Endothelial cell of umbilical vein (primary cell): ENCODE measurements around the gene HRH2.

Experiments used
- EZH2 ChIP-seq: IDR thresholded peaks from 2 replicates; pipeline ENCODE4 v1.6.1; 2012; ENCODE audit warnings: borderline replicate concordance, low read depth, mild to moderate bottlenecking, moderate library complexity, low read length, inconsistent platforms; ENCODE audit not compliant: severe bottlenecking
- FOS ChIP-seq: IDR thresholded peaks from 2 replicates; pipeline ENCODE4 v1.6.1; 2011; ENCODE audit warnings: mild to moderate bottlenecking, low read length, moderate library complexity, borderline replicate concordance; ENCODE audit not compliant: insufficient read depth
- GATA2 ChIP-seq: IDR thresholded peaks from 2 replicates; pipeline ENCODE4 v1.7.0; 2011; ENCODE audit warnings: low read depth, mild to moderate bottlenecking, moderate library complexity, mixed read lengths, low read length; ENCODE audit not compliant: insufficient read length, insufficient read depth
- JUN ChIP-seq: IDR thresholded peaks from 2 replicates; pipeline ENCODE4 v1.6.1; 2011; ENCODE audit warnings: borderline replicate concordance, low read depth; ENCODE audit not compliant: insufficient read length, insufficient read depth
- MYC ChIP-seq: IDR thresholded peaks from one replicate; pipeline ENCODE4 v1.6.1; 2011; ENCODE audit warnings: mild to moderate bottlenecking, low read depth, low read length
- POLR2A ChIP-seq: IDR thresholded peaks from 2 replicates; pipeline ENCODE4 v1.6.1; 2012; ENCODE audit warnings: low read depth, mild to moderate bottlenecking, control low read depth, low read length
- POLR2AphosphoS5 ChIP-seq: IDR thresholded peaks from 2 replicates; pipeline ENCODE4 v1.6.1; 2012; ENCODE audit warnings: low read depth, mild to moderate bottlenecking, control low read depth, low read length, moderate library complexity; ENCODE audit not compliant: insufficient read depth
- TF ChIP-seq, protein P1 (sequence below), 2 donors: IDR thresholded peaks; 1 replicate in 1 of 2; 2 replicates in 1 of 2; pipeline ENCODE4 v1.5.1; 2011; ENCODE audit warnings: low read length in 2 of 2, mild to moderate bottlenecking in 2 of 2, moderate library complexity in 2 of 2, control low read depth in 1 of 2, inconsistent platforms in 1 of 2, low read depth in 1 of 2; ENCODE audit not compliant: insufficient read depth in 1 of 2; ENCODE audit errors: extremely low read depth in 1 of 2
- TF ChIP-seq, protein P2 (sequence below): IDR thresholded peaks from 2 replicates; pipeline ENCODE4 v1.6.1; 2011; ENCODE audit not compliant: insufficient read depth, insufficient read length

DNA sequence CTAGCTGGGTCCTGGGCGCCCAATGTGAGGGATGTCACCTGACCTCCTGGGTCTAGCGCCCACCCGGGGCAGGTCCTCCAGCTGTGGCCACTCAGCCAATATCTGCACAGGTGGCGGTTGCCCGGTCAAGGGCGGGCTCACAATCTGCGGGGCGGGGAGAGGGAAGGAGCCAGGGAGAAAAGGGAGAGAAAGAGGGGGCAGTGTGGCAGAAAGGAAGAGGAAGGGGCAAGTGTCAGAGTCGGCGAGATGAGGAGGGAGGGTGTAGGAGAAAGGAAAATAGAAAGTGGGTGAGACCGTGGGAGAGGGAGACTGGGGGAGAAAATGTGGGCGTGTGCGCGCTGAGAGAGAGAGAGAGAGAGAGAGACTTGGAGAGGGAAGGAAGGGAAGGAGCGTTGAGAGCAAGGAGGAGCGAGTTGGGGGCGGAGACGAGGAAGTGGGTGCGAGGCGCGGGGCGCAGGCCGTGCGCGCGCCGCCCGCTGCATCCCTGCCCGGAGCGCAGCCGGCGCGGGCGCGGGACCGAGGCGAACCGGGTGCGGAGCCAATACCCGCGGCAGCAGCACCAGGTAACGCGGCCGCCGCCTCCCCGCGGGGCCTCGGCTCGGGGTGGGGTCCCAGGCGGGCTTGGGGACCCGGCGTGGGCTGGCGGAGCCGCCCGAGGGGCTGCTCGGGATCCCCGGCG, at the start of gene HRH2:
- TF ChIP-seq, protein P1, sequence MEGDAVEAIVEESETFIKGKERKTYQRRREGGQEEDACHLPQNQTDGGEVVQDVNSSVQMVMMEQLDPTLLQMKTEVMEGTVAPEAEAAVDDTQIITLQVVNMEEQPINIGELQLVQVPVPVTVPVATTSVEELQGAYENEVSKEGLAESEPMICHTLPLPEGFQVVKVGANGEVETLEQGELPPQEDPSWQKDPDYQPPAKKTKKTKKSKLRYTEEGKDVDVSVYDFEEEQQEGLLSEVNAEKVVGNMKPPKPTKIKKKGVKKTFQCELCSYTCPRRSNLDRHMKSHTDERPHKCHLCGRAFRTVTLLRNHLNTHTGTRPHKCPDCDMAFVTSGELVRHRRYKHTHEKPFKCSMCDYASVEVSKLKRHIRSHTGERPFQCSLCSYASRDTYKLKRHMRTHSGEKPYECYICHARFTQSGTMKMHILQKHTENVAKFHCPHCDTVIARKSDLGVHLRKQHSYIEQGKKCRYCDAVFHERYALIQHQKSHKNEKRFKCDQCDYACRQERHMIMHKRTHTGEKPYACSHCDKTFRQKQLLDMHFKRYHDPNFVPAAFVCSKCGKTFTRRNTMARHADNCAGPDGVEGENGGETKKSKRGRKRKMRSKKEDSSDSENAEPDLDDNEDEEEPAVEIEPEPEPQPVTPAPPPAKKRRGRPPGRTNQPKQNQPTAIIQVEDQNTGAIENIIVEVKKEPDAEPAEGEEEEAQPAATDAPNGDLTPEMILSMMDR (IDR thresholded peaks at IDR 0.05; ENCODE audit: extremely low read depth in 1 of 2, insufficient read depth in 1 of 2, low read depth in 1 of 2, low read length in 2 of 2), result no peak
- TF ChIP-seq MYC (no peak), EZH2 (no peak), POLR2A (no peak), POLR2AphosphoS5 (no peak), FOS (no peak), JUN (no peak), GATA2 (no peak)
- TF ChIP-seq, protein P2, sequence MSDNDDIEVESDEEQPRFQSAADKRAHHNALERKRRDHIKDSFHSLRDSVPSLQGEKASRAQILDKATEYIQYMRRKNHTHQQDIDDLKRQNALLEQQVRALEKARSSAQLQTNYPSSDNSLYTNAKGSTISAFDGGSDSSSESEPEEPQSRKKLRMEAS, result no peak
